Neural progenitor cell (in vitro differentiated cells): ENCODE measurements around the gene IGBP1. TPM values are rescaled to one million over a fixed set of nuclear protein-coding genes. Genes with fewer than 3 reads are reported as not detected.

Source experiments
- DNase-seq: peaks from one replicate; pipeline ENCODE4 v3.0.0-alpha.2; 2016; ENCODE audit warnings: low spot score
- H2AFZ ChIP-seq: fragments of 200-600 bp; sonication (generic); replicated peaks from 2 replicates; pipeline ENCODE4 v1.6.1; 2016; ENCODE audit warnings: antibody characterized with exemption
- H3F3A ChIP-seq: fragments of 200-600 bp; sonication (generic); 2 replicates; pipeline ENCODE4 v1.6.1; 2016; ENCODE audit warnings: antibody characterized with exemption, low read depth
- H3K27ac ChIP-seq: fragments of 200-600 bp; sonication (generic); 2 replicates; pipeline ENCODE4 v1.5.1; 2016; ENCODE audit warnings: mild to moderate bottlenecking
- H3K27me3 ChIP-seq: fragments of 200-600 bp; sonication (generic); 2 replicates; pipeline ENCODE4 v1.6.1; 2016; ENCODE audit warnings: mild to moderate bottlenecking, moderate library complexity
- H3K36me3 ChIP-seq: fragments of 200-600 bp; sonication (generic); 2 replicates; pipeline ENCODE4 v1.5.1; 2016
- H3K4me1 ChIP-seq: fragments of 200-600 bp; sonication (generic); 2 replicates; pipeline ENCODE4 v1.6.1; 2016; ENCODE audit warnings: mixed run types
- H3K4me2 ChIP-seq: fragments of 200-600 bp; sonication (generic); 2 replicates; pipeline ENCODE4 v1.6.1; 2016
- H3K4me3 ChIP-seq: fragments of 200-600 bp; sonication (generic); 2 replicates; pipeline ENCODE4 v1.5.1; 2016
- H3K79me2 ChIP-seq: fragments of 200-600 bp; sonication (generic); 2 replicates; pipeline ENCODE4 v1.6.1; 2016; ENCODE audit warnings: low read depth
- H3K9ac ChIP-seq: fragments of 200-600 bp; sonication (generic); 2 replicates; pipeline ENCODE4 v1.6.1; 2016
- H3K9me3 ChIP-seq: fragments of 200-600 bp; sonication (generic); 2 replicates; pipeline ENCODE4 v1.5.1; 2016; ENCODE audit warnings: low read depth
- H4K20me1 ChIP-seq: fragments of 200-600 bp; sonication (generic); 2 replicates; pipeline ENCODE4 v1.6.1; 2016; ENCODE audit warnings: low read depth
- H3K27ac Mint-ChIP-seq: 3 replicates; pipeline ENCODE4 v1.8.0; 2021; ENCODE audit warnings: mixed read lengths
- H3K27me3 Mint-ChIP-seq: 2 replicates; pipeline ENCODE4 v1.8.0; 2022; ENCODE audit warnings: low read depth, mild to moderate bottlenecking, inconsistent platforms, moderate library complexity, mixed read lengths; ENCODE audit not compliant: insufficient read depth
- H3K36me3 Mint-ChIP-seq: 3 replicates; pipeline ENCODE4 v1.8.0; 2021; ENCODE audit warnings: mixed read lengths
- H3K4me1 Mint-ChIP-seq: 3 replicates; pipeline ENCODE4 v1.8.0; 2021; ENCODE audit warnings: mixed read lengths
- H3K4me3 Mint-ChIP-seq: 3 replicates; pipeline ENCODE4 v1.8.0; 2021; ENCODE audit warnings: mild to moderate bottlenecking, moderate library complexity, mixed read lengths
- H3K9me3 Mint-ChIP-seq: 3 replicates; pipeline ENCODE4 v1.8.0; 2020; ENCODE audit warnings: mixed read lengths
- CTCF ChIP-seq: fragments of 200-600 bp; sonication (generic); IDR thresholded peaks from 2 replicates; pipeline ENCODE4 v1.5.1; 2017; ENCODE audit warnings: antibody characterized with exemption, mild to moderate bottlenecking
- EZH2 ChIP-seq: fragments of 200-600 bp; sonication (generic); IDR thresholded peaks from 2 replicates; pipeline ENCODE4 v1.6.1; 2017; ENCODE audit warnings: antibody characterized with exemption, mild to moderate bottlenecking, moderate library complexity
- EZH2phosphoT487 ChIP-seq: fragments of 200-600 bp; sonication (generic); IDR thresholded peaks from 2 replicates; pipeline ENCODE4 v1.6.1; 2017; ENCODE audit warnings: antibody characterized with exemption
- total RNA-seq: library from RNA; depleted of rRNA; stranded (reverse); fragments of >200 nt; gene quantifications from 2 replicates; pipeline ENCODE4 v1.2.3, GENCODE V29; 2015; ENCODE audit warnings: low replicate concordance

Gene IGBP1
- total RNA-seq = 54.0 and 56.6 TPM in 2 replicates

- Histone ChIP-seq H4K20me1 (no peaks in the 10 kb centered on the region), H2AFZ (peak within 1 kb of the TSS; percentile 89), H3K9ac (peak within 1 kb of the TSS; percentile 45), H3K27me3 (no peaks in the 10 kb centered on the region), H3K4me1 (peaks cover 4% of the 10 kb centered on the region), H3K79me2 (peaks cover 19% of the 10 kb centered on the region), H3F3A (peaks cover 4% of the 10 kb centered on the region), H3K9me3 (no peaks in the 10 kb centered on the region), H3K27ac (peak within 1 kb of the TSS; percentile 86), H3K36me3 (no peaks in the 10 kb centered on the region), H3K4me2 (peak within 1 kb of the TSS; percentile 77), H3K4me3 (peak within 1 kb of the TSS; percentile 80)
- DNase-seq = peak; percentile 88
- TF ChIP-seq EZH2 = no peak
- TF ChIP-seq CTCF = peak; percentile 62
- Mint-ChIP-seq H3K27ac (peak within 1 kb of the TSS; percentile 99), H3K27me3 (peaks cover 7% of the 10 kb centered on the region), H3K4me3 (peak within 1 kb of the TSS; percentile 99), H3K36me3 (no peaks in the 10 kb centered on the region), H3K4me1 (peaks cover 21% of the 10 kb centered on the region), H3K9me3 (no peaks in the 10 kb centered on the region)
Measured at GRCh38 chrX:70133303-70134115, at the start of gene IGBP1. IGBP1 (plus strand) TSS chrX:70133447; CDS start chrX:70133948, 501 bp downstream.

GRCh38 chrX:70084592-70085240, 48.5 kb upstream of the IGBP1 start:
- Histone ChIP-seq H3K36me3 (no peaks in the 10 kb centered on the region), H2AFZ (no peak overlapping the region), H3K27me3 (no peaks in the 10 kb centered on the region), H3K9me3 (no peaks in the 10 kb centered on the region), H3K4me3 (no peak overlapping the region), H3K79me2 (no peaks in the 10 kb centered on the region), H3K4me1 (no peaks in the 10 kb centered on the region), H3F3A (no peaks in the 10 kb centered on the region), H3K4me2 (no peak overlapping the region), H4K20me1 (no peaks in the 10 kb centered on the region), H3K9ac (no peak overlapping the region), H3K27ac (no peak overlapping the region)
- peaks cover 9% of the 10 kb centered on the region for H3K27me3 Mint-ChIP-seq
- DNase-seq = no peak
- H3K9me3 Mint-ChIP-seq = no peaks in the 10 kb centered on the region
- H3K27ac Mint-ChIP-seq = no peak overlapping the region
- H3K4me3 Mint-ChIP-seq = no peak overlapping the region
- TF ChIP-seq EZH2 = no peak
- TF ChIP-seq CTCF = no peak
- TF ChIP-seq EZH2phosphoT487 = no peak
- H3K36me3 Mint-ChIP-seq = no peaks in the 10 kb centered on the region
- peaks cover 6% of the 10 kb centered on the region for H3K4me1 Mint-ChIP-seq

DNA sequence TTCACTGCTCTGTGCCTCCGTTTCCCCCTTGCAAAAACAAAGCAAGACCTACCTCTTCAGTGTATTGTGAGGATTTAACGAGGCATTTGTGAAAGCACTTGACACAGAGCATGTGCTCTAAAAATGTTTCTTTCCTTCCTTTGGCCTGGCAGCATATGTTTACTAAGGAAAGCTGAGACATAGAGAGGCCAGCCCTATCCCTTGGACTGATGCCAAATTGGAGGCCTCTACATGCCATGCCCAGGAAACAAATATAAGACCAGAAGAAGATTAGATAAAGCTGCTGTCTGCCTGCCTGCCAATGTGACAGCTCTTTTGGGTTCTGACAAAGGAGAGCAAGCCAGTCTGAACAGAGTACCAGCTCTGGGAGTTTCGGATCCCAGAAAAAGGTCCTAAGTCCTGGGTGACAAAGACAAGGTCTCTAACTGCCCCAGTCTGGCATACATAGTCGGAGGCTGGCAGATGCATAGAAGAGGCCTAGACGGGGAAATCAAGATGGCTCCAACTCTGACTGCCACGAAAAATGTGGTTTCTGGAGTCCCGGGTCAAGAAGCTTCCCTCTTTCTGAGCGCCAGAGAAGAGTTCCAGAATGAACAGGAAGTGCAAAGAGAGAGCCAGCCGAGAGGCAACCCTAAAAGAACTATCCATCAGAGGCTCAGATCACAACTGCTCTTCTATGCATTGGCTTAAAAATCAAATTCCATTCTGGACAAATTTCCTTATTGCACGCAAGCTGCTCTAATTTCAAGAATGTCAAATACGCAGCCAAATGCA, 45.2 kb upstream of the IGBP1 start:
- DNase-seq = no peak
- H3K27me3 Mint-ChIP-seq = peaks cover 5% of the 10 kb centered on the region
- no peak for TF ChIP-seq EZH2phosphoT487
- TF ChIP-seq EZH2 = no peak
- no peak for TF ChIP-seq CTCF
- no peak overlapping the region for H3K27ac ChIP-seq
- no peak overlapping the region for H3K27ac Mint-ChIP-seq
- no peaks in the 10 kb centered on the region for H3K9me3 ChIP-seq
- H3K79me2 ChIP-seq = no peaks in the 10 kb centered on the region
- no peak overlapping the region for H3K4me3 Mint-ChIP-seq
- H3K4me1 ChIP-seq = no peaks in the 10 kb centered on the region
- no peak overlapping the region for H3K4me2 ChIP-seq
- H3K4me3 ChIP-seq = no peak overlapping the region
- H3K36me3 ChIP-seq = no peaks in the 10 kb centered on the region
- no peak overlapping the region for H3K9ac ChIP-seq
- H3K4me1 Mint-ChIP-seq = peaks cover 6% of the 10 kb centered on the region
- no peak overlapping the region for H2AFZ ChIP-seq
- no peaks in the 10 kb centered on the region for H4K20me1 ChIP-seq
- H3K27me3 ChIP-seq = no peaks in the 10 kb centered on the region
- H3K36me3 Mint-ChIP-seq = no peaks in the 10 kb centered on the region
- H3K9me3 Mint-ChIP-seq = no peaks in the 10 kb centered on the region
- H3F3A ChIP-seq = no peaks in the 10 kb centered on the region
